Lung (tissue), 12 donors: ENCODE results near the gene MUC2. TPM values are rescaled to one million over a fixed set of nuclear protein-coding genes. Genes with fewer than 3 reads are reported as not detected.

ENCODE experiments used
- ATAC-seq: fragments of 200-7000 bp; cut with Tn5 transposase; one replicate; pipeline ENCODE4 v1.9.1; 2020; ENCODE audit warnings: moderate number of reproducible peaks; ENCODE audit not compliant: insufficient read depth, low FRiP score
- DNase-seq, 3 donors: peaks; one replicate each; pipeline ENCODE4 v3.0.0-alpha.2; 2013 to 2017
- H3K27ac ChIP-seq, 2 donors: one replicate each; pipeline ENCODE4 v1.5.1; 2013; ENCODE audit warnings: mild to moderate bottlenecking in 2 of 2, moderate library complexity in 2 of 2, control low read depth in 1 of 2, inconsistent platforms in 1 of 2, low read depth in 1 of 2, low read length in 1 of 2
- H3K27me3 ChIP-seq, 3 donors: one replicate each; pipeline ENCODE4 v1.5.1; 2013; ENCODE audit warnings: low read length in 2 of 3; ENCODE audit not compliant: control insufficient read depth in 3 of 3, insufficient read depth in 3 of 3
- H3K36me3 ChIP-seq, 4 donors: one replicate each; pipeline ENCODE4 v1.5.1; 2013; ENCODE audit warnings: low read length in 4 of 4, mild to moderate bottlenecking in 1 of 4, moderate library complexity in 1 of 4; ENCODE audit not compliant: control insufficient read depth in 4 of 4, insufficient read depth in 4 of 4
- H3K4me1 ChIP-seq, 5 donors: one replicate each; pipeline ENCODE4 v1.5.1; 2013; ENCODE audit warnings: low read length in 5 of 5, mild to moderate bottlenecking in 2 of 5, moderate library complexity in 1 of 5; ENCODE audit not compliant: control insufficient read depth in 5 of 5, insufficient read depth in 5 of 5
- H3K4me3 ChIP-seq: one replicate; pipeline ENCODE4 v1.5.1; 2013; ENCODE audit warnings: mild to moderate bottlenecking, control low read depth, moderate library complexity
- H3K9ac ChIP-seq, 2 donors: one replicate each; pipeline ENCODE4 v1.5.1; 2013; ENCODE audit warnings: low read length in 2 of 2, control low read depth in 1 of 2; ENCODE audit not compliant: insufficient read depth in 1 of 2
- H3K9me3 ChIP-seq, 4 donors: one replicate each; pipeline ENCODE4 v1.5.1; 2013; ENCODE audit warnings: low read length in 3 of 4, mild to moderate bottlenecking in 1 of 4, moderate library complexity in 1 of 4; ENCODE audit not compliant: control insufficient read depth in 4 of 4, insufficient read depth in 3 of 4
- WGBS, 2 donors: extraction: QIAGEN DNeasy Blood & Tissue Kit; methylation state at CpG; one replicate each; pipeline ENCODE4 v1.1.7; 2013; 5-methylcytosine and 5-hydroxymethylcytosine counted together
- polyA plus RNA-seq, 2 donors: library from polyadenylated mRNA; stranded (reverse); fragments of 200-250 nt; gene quantifications; one replicate each; pipeline ENCODE4 v1.2.1, GENCODE V29; 2013
- total RNA-seq, 2 donors: library from RNA; depleted of rRNA in 1 of 2; stranded (reverse); fragments of >200 nt in 1 of 2; gene quantifications; one replicate each; pipeline ENCODE4 v1.2.1, GENCODE V29; 2014 to 2021
- TF ChIP-seq, protein P1 (sequence below): IDR thresholded peaks from 2 replicates; pipeline ENCODE4 v1.5.1; 2012; ENCODE audit warnings: mild to moderate bottlenecking; ENCODE audit errors: control extremely low read depth, extremely low read depth
- donor health status: control.
- donor health status: control.
- donor health status: Bipolar disorder and iron deficiency.
- donor health status: healthy.
- donor health status: DM: yes; HTN: yes; CAD: no.

The MUC2 gene
- total and polyA plus RNA-seq, 4 donors, result 0.03 to 0.43 (median 0.30) TPM

DNA sequence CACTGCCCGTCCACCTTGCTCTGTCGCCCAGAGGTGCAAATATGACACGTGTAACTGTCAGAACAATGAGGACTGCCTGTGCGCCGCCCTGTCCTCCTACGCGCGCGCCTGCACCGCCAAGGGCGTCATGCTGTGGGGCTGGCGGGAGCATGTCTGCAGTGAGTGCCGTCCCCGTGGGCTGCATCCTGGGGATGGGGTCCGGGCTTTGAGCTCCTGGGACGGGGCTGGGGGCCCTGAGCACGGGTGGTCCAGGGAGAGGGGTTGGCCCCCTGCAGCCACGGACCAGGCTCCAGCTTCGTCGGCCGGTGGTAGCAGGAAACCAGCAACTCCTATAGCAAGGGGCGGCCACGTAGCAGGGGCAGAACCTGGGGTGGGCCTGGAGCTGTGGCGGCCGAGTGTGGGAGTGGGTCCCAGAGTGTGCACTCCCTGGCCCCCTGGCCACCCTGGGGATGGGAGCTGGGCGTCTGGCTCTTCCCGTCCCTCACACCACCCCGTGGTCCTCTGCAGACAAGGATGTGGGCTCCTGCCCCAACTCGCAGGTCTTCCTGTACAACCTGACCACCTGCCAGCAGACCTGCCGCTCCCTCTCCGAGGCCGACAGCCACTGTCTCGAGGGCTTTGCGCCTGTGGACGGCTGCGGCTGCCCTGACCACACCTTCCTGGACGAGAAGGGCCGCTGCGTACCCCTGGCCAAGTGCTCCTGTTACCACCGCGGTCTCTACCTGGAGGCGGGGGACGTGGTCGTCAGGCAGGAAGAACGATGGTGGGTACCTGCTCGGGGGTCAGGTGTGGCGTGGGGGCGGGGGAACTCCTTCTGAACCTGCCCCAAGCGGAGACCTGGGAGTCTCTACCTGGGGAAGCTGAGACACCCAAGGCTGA, 10.1 kb downstream of the MUC2 start:
- Histone ChIP-seq H3K27me3 (no peaks in the 10 kb centered on the region), H3K36me3 (no peaks in the 10 kb centered on the region), H3K4me1 (no peaks in the 10 kb centered on the region), H3K27ac (no peak overlapping the region), H3K4me3 (no peak overlapping the region), H3K9ac (no peak overlapping the region), H3K9me3 (peaks cover 0 to 2% (median 0%) of the 10 kb centered on the region in 4 donors)
- no peak for ATAC-seq
- no peak for DNase-seq
- TF ChIP-seq, protein P1, sequence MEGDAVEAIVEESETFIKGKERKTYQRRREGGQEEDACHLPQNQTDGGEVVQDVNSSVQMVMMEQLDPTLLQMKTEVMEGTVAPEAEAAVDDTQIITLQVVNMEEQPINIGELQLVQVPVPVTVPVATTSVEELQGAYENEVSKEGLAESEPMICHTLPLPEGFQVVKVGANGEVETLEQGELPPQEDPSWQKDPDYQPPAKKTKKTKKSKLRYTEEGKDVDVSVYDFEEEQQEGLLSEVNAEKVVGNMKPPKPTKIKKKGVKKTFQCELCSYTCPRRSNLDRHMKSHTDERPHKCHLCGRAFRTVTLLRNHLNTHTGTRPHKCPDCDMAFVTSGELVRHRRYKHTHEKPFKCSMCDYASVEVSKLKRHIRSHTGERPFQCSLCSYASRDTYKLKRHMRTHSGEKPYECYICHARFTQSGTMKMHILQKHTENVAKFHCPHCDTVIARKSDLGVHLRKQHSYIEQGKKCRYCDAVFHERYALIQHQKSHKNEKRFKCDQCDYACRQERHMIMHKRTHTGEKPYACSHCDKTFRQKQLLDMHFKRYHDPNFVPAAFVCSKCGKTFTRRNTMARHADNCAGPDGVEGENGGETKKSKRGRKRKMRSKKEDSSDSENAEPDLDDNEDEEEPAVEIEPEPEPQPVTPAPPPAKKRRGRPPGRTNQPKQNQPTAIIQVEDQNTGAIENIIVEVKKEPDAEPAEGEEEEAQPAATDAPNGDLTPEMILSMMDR, result no peak
- 67 to 77% methylated on average over 48 to 49 of the region's 49 CpGs for WGBS, 2 donors

DNA sequence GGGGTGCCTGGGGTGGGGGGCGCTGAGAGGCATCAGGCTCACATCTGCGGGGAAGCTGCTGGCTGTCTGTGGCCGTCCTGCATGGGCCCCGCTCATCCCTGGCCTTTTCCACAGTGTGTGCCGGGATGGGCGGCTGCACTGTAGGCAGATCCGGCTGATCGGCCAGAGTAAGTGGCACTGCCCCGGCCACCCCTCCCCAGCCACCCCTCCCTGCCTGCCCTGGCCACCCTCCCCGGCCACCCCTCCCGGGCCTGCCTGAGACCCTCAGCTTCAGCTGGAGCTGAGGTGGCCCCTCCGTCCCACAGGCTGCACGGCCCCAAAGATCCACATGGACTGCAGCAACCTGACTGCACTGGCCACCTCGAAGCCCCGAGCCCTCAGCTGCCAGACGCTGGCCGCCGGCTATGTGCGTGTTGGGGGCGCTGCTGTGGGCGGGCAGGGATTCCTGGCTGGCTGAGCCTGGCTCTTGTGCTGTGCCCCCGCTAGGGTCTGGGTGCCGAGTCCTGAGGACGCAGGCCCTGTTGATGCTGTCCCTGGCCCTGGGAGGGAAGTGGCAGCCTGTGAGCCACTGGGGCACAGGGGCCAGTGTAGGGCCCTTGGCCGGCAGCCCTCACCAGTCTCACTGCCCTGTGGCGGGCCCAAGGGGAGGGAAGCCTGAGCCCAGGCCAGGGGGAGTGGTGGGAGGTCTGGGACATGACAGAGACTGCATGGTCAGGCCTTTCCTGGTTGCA, 10.9 kb downstream of the MUC2 start:
- no peaks in the 10 kb centered on the region for H3K4me1 ChIP-seq
- H3K4me3 ChIP-seq, result no peak overlapping the region
- DNase-seq (no peak), ATAC-seq (no peak)
- 83 to 92% methylated on average over 23 to 26 of the region's 26 CpGs for WGBS, 2 donors
- no peak overlapping the region for H3K9ac ChIP-seq
- no peaks in the 10 kb centered on the region for H3K27me3 ChIP-seq
- peaks cover 0 to 4% (median 0%) of the 10 kb centered on the region in 4 donors for H3K9me3 ChIP-seq
- H3K36me3 ChIP-seq, result no peaks in the 10 kb centered on the region
- TF ChIP-seq, protein P1, result no peak
- no peak overlapping the region for H3K27ac ChIP-seq

DNA sequence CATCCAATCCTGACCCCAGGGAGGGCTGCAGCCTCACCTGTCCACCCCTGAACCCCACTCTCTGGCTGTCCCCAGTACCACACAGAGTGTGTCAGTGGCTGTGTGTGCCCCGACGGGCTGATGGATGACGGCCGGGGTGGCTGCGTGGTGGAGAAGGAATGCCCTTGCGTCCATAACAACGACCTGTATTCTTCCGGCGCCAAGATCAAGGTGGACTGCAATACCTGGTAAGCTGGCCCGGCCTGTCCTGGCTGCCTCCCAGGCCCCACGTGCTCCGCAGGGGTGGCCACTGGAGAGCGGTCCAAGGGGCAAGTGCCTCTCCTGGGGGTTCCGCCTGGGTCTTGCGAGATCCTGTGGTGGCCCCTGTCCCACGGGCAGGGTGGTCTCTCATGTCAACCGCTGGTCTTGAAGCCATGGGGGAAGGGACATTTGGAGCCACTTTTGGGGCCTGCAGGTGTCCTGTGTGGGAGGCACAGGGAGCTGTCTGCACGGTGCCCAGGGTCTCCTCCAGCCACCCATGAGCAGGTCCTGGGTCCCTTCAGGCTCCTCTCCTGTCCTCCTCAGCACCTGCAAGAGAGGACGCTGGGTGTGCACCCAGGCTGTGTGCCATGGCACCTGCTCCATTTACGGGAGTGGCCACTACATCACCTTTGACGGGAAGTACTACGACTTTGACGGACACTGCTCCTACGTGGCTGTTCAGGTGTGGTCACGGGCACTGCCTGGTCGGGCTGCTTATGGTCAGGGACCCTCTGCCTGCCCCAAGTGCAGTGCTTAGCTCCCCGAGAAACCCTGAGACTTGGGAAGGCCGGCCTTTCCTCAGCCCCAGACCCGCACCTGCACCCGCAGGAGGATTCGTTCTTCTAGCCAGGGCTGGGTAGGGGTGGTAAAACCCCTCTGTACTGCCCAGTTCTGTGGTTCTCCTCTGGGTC, 11.8 kb downstream of the MUC2 start:
- H3K9ac ChIP-seq, result no peak overlapping the region
- WGBS, 2 donors, result 76 to 91% methylated on average over 31 of the region's 31 CpGs
- DNase-seq (no peak), ATAC-seq (no peak)
- TF ChIP-seq, protein P1, result no peak
- peaks cover 0 to 4% (median 0%) of the 10 kb centered on the region in 4 donors for H3K9me3 ChIP-seq
- H3K36me3 ChIP-seq, result no peaks in the 10 kb centered on the region
- no peaks in the 10 kb centered on the region for H3K4me1 ChIP-seq
- no peak overlapping the region for H3K4me3 ChIP-seq
- no peaks in the 10 kb centered on the region for H3K27me3 ChIP-seq
- no peak overlapping the region for H3K27ac ChIP-seq
